H1 (cell line): Measurements from ENCODE around the gene PPP1CB. TPM values are rescaled to one million over a fixed set of nuclear protein-coding genes. Genes with fewer than 3 reads are reported as not detected.

Experiments used
- CTCF ChIA-PET: fragments of 300-600 bp; sonication (Branson Sonifier 250); formaldehyde crosslinking; loops from one replicate; lab custom pipeline; 2021; ENCODE audit not compliant: partially characterized antibody; lab: Charles Lee
- POLR2A ChIA-PET: fragments of 300-600 bp; sonication (Branson Sonifier 250); formaldehyde crosslinking; loops from one replicate; lab custom pipeline; 2021; ENCODE audit warnings: inconsistent platforms; ENCODE audit not compliant: partially characterized antibody; lab: Charles Lee
- DNase-seq, 2 experiments: peaks; one replicate each; pipeline versions ENCODE4 v3.0.0 to v3.0.0-alpha.2; 2010 to 2022; ENCODE audit warnings: low spot score in 2 of 2, low read depth in 1 of 2, mixed read lengths in 1 of 2
- FAIRE-seq: peaks from 2 replicates; lab custom pipeline; 2011; peaks lifted over from hg19 to GRCh38; lab: Jason Lieb, UNC
- H2AFZ ChIP-seq: 2 replicates; pipeline ENCODE4 v1.8.1; 2012; ENCODE audit warnings: low read length, inconsistent platforms
- H2AK5ac ChIP-seq: 2 replicates; pipeline ENCODE4 v1.6.1; 2013; ENCODE audit warnings: low read depth, low read length
- H2BK120ac ChIP-seq: replicated peaks from 2 replicates; pipeline ENCODE3; 2013; ENCODE audit warnings: low read depth, low read length, inconsistent platforms
- H2BK12ac ChIP-seq: 2 replicates; pipeline ENCODE4 v1.6.1; 2013; ENCODE audit warnings: low read depth, low read length
- H2BK15ac ChIP-seq: 2 replicates; pipeline ENCODE4 v1.6.1; 2013; ENCODE audit warnings: low read length
- H2BK20ac ChIP-seq: 2 replicates; pipeline ENCODE4 v1.6.1; 2013; ENCODE audit warnings: low read length
- H2BK5ac ChIP-seq: 2 replicates; pipeline ENCODE4 v1.6.1; 2013; ENCODE audit warnings: low read depth, low read length
- H3K14ac ChIP-seq: 2 replicates; pipeline ENCODE4 v1.6.1; 2013; ENCODE audit warnings: inconsistent platforms; ENCODE audit not compliant: insufficient read length
- H3K18ac ChIP-seq: 2 replicates; pipeline ENCODE4 v1.6.1; 2013; ENCODE audit warnings: low read length; ENCODE audit errors: extremely low read depth
- H3K23ac ChIP-seq: 2 replicates; pipeline ENCODE4 v1.6.1; 2013; ENCODE audit warnings: inconsistent platforms; ENCODE audit not compliant: insufficient read length
- H3K23me2 ChIP-seq: 2 replicates; pipeline ENCODE4 v1.6.1; 2013; ENCODE audit warnings: low read depth, low read length
- H3K27ac ChIP-seq: 2 replicates; pipeline ENCODE4 v1.6.1; 2011; ENCODE audit warnings: low read depth, low read length, inconsistent platforms
- H3K27me3 ChIP-seq, 4 experiments: replicated peaks in 1 of 4; 1 replicate in 1 of 4; 2 replicates in 3 of 4; pipeline versions ENCODE4 v1.6.1 to v1.8.1; 2011 to 2013; ENCODE audit warnings: low read length in 3 of 4, mild to moderate bottlenecking in 3 of 4, inconsistent platforms in 2 of 4, mixed read lengths in 2 of 4, moderate library complexity in 1 of 4; ENCODE audit not compliant: control insufficient read depth in 3 of 4, insufficient read depth in 3 of 4; ENCODE audit errors: extremely low read depth in 1 of 4
- H3K36me3 ChIP-seq, 4 experiments: 2 replicates each; pipeline versions ENCODE4 v1.6.1 to v1.8.1; 2011 to 2013; ENCODE audit warnings: mild to moderate bottlenecking in 4 of 4, low read length in 3 of 4, moderate library complexity in 2 of 4, control low read depth in 1 of 4, inconsistent platforms in 1 of 4; ENCODE audit not compliant: insufficient read depth in 4 of 4, control insufficient read depth in 2 of 4
- H3K4ac ChIP-seq: replicated peaks from 2 replicates; pipeline ENCODE3; 2013; ENCODE audit warnings: low read length, low read depth, mixed read lengths, inconsistent platforms; ENCODE audit not compliant: insufficient read length
- H3K4me1 ChIP-seq, 4 experiments: replicated peaks in 1 of 4; 1 replicate in 1 of 4; 2 replicates in 3 of 4; pipeline versions ENCODE4 v1.6.1 to v1.8.1; 2011 to 2013; ENCODE audit warnings: low read length in 3 of 4, inconsistent platforms in 2 of 4, mixed read lengths in 1 of 4; ENCODE audit not compliant: insufficient read depth in 4 of 4, control insufficient read depth in 3 of 4
- H3K4me2 ChIP-seq, 2 experiments: 2 replicates each; pipeline versions ENCODE4 v1.6.1 to v1.8.1; 2011 to 2013; ENCODE audit warnings: low read depth in 2 of 2, low read length in 2 of 2, control low read depth in 1 of 2, inconsistent platforms in 1 of 2, mild to moderate bottlenecking in 1 of 2; ENCODE audit not compliant: insufficient read depth in 1 of 2
- H3K4me3 ChIP-seq, 4 experiments: fragments of 200-600, 300-600 bp in 1 of 4; sonication (generic), shearing (Covaris generic), sonication (Bioruptor Twin) in 1 of 4; 2 replicates each; pipeline versions ENCODE4 v1.5.1 to v1.8.1; 2011 to 2016; ENCODE audit warnings: low read length in 4 of 4, low read depth in 3 of 4, control low read depth in 2 of 4, inconsistent platforms in 2 of 4, mild to moderate bottlenecking in 2 of 4, mixed read lengths in 1 of 4, moderate library complexity in 1 of 4; ENCODE audit not compliant: insufficient read depth in 2 of 4; ENCODE audit errors: extremely low read depth in 1 of 4
- H3K56ac ChIP-seq: replicated peaks from 2 replicates; pipeline ENCODE3; 2013; ENCODE audit warnings: low read depth, mild to moderate bottlenecking, mixed read lengths, low read length, inconsistent platforms; ENCODE audit not compliant: insufficient read length
- H3K79me1 ChIP-seq: 2 replicates; pipeline ENCODE4 v1.6.1; 2013; ENCODE audit warnings: low read depth, low read length, control low read depth
- H3K79me2 ChIP-seq, 2 experiments: 2 replicates each; pipeline versions ENCODE4 v1.6.1 to v1.8.1; 2012 to 2013; ENCODE audit warnings: low read length in 2 of 2, mild to moderate bottlenecking in 2 of 2, inconsistent platforms in 1 of 2; ENCODE audit not compliant: insufficient read depth in 2 of 2, control insufficient read depth in 1 of 2
- H3K9ac ChIP-seq, 4 experiments: replicated peaks in 1 of 4; 1 replicate in 1 of 4; 2 replicates in 3 of 4; pipeline versions ENCODE4 v1.6.1 to v1.8.1; 2011 to 2013; ENCODE audit warnings: low read depth in 3 of 4, low read length in 3 of 4, control low read depth in 2 of 4, mild to moderate bottlenecking in 2 of 4, moderate library complexity in 2 of 4, inconsistent platforms in 1 of 4; ENCODE audit errors: extremely low read depth in 1 of 4
- H3K9me3 ChIP-seq, 2 experiments: 2 replicates each; pipeline versions ENCODE4 v1.6.1 to v1.8.1; 2012 to 2013; ENCODE audit warnings: mild to moderate bottlenecking in 2 of 2, moderate library complexity in 2 of 2, control low read depth in 1 of 2, inconsistent platforms in 1 of 2, low read depth in 1 of 2, low read length in 1 of 2, mixed read lengths in 1 of 2; ENCODE audit not compliant: insufficient read depth in 2 of 2
- H4K20me1 ChIP-seq, 2 experiments: replicated peaks in 1 of 2; 2 replicates each; pipeline versions ENCODE3 to v1.8.1; 2011 to 2013; ENCODE audit warnings: inconsistent platforms in 2 of 2, low read length in 2 of 2, mild to moderate bottlenecking in 1 of 2; ENCODE audit not compliant: insufficient read depth in 2 of 2, control insufficient read depth in 1 of 2
- H4K5ac ChIP-seq: 2 replicates; pipeline ENCODE4 v1.6.1; 2013; ENCODE audit warnings: low read length, low read depth, mixed read lengths, inconsistent platforms; ENCODE audit not compliant: insufficient read length
- H4K8ac ChIP-seq: 2 replicates; pipeline ENCODE4 v1.8.0; 2013; ENCODE audit warnings: mild to moderate bottlenecking, moderate library complexity, low read length, inconsistent platforms; ENCODE audit not compliant: insufficient read depth; ENCODE audit errors: extremely low read depth
- H4K91ac ChIP-seq: replicated peaks from 2 replicates; pipeline ENCODE3; 2013; ENCODE audit warnings: low read length, mixed read lengths, inconsistent platforms; ENCODE audit not compliant: insufficient read length
- CTBP2 ChIP-seq: IDR thresholded peaks from 2 replicates; pipeline ENCODE4 v1.7.0; 2011; ENCODE audit warnings: borderline replicate concordance, mild to moderate bottlenecking, moderate library complexity, mixed read lengths, low read length; ENCODE audit not compliant: insufficient read depth, insufficient read length
- KDM5A ChIP-seq: fragments of 200-600 bp; IDR thresholded peaks from 2 replicates; pipeline ENCODE4 v1.7.1; 2012; ENCODE audit warnings: mild to moderate bottlenecking, low read length, inconsistent platforms, mixed read lengths
- WGBS, 2 experiments: shearing (Covaris generic) in 1 of 2; methylation state at CpG; one replicate each; pipeline versions ENCODE4 v1.1.6 to v1.1.7; 2013 to 2015; ENCODE audit warnings: low lambda C conversion rate in 2 of 2, mixed read lengths in 2 of 2, inconsistent platforms in 1 of 2, low coverage in 1 of 2, missing lambda C conversion rate in 1 of 2; ENCODE audit not compliant: insufficient replicate concordance in 2 of 2, insufficient coverage in 1 of 2, insufficient read length in 1 of 2; ENCODE audit errors: extremely low coverage in 1 of 2, missing lambda C conversion rate in 1 of 2; 5-methylcytosine and 5-hydroxymethylcytosine counted together
- polyA plus RNA-seq, 7 experiments: library from polyadenylated mRNA; depleted of rRNA in 3 of 7; stranded (reverse) in 5 of 7; unstranded in 2 of 7; fragments of >200 nt in 5 of 7; fragments of 200-250 nt in 2 of 7; gene quantifications; 1 replicate in 5 of 7; 2 replicates in 1 of 7; 4 replicates in 1 of 7; pipeline versions ENCODE4 v1.2.1 to v1.2.3, GENCODE V29; 2011 to 2013; ENCODE audit warnings: missing spikeins in 2 of 7, mixed read lengths in 2 of 7
- total RNA-seq: library from RNA; stranded (reverse); fragmentation: NEBNext Ultra II Directional; extraction: Animal tissue kit (Norgen Biotek cat#: 25700); gene quantifications from 2 replicates; pipeline ENCODE4 v1.2.1, GENCODE V29; 2021

Gene PPP1CB
- total and polyA plus RNA-seq, 2 of the 8 experiments (the other 6 are each of a cell fraction or from before 2014, with no cell fraction given): 30.7 to 158 TPM

- no peaks in the 10 kb centered on the region for H3K23me2 ChIP-seq
Measured at GRCh38 chr2:28766070-28766469, 14.4 kb downstream of the PPP1CB start.

More at GRCh38 chr2:28766070-28766469, 14.4 kb downstream of the PPP1CB start:
- no peak for DNase-seq
- Histone ChIP-seq H2BK120ac (no peak overlapping the region), H2BK5ac (no peak overlapping the region), H4K8ac (no peak overlapping the region), H3K4me1 (no peaks in the 10 kb centered on the region), H2BK15ac (no peak overlapping the region), H4K5ac (no peak overlapping the region), H4K20me1 (peaks cover 5 to 8% of the 10 kb centered on the region in 2 experiments), H3K27me3 (no peaks in the 10 kb centered on the region), H3K9me3 (no peaks in the 10 kb centered on the region), H2AFZ (no peak overlapping the region), H3K14ac (no peak overlapping the region), H2AK5ac (no peak overlapping the region), H3K4me2 (no peak overlapping the region), H4K91ac (no peak overlapping the region), H3K56ac (no peak overlapping the region), H3K79me1 (no peaks in the 10 kb centered on the region; the same call in 1 of the 2 replicates), H3K4ac (no peak overlapping the region), H3K27ac (no peak overlapping the region), H3K9ac (no peak overlapping the region), H3K4me3 (no peak overlapping the region), H2BK20ac (no peak overlapping the region), H2BK12ac (no peak overlapping the region), H3K23ac (no peak overlapping the region), H3K79me2 (peaks cover 32 to 98% of the 10 kb centered on the region in 2 experiments), H3K36me3 (peaks cover 0 to under 1% (median 0%) of the 10 kb centered on the region in 4 experiments; a peak in 3 of 8 replicates), H3K18ac (no peak overlapping the region)
- WGBS, 2 experiments: 100% methylated on average over 2 of the region's 2 CpGs; no CpG with 5 or more reads in 1 of the 2 experiments
- CTCF ChIA-PET: interaction anchor here (0.8 to 1.0 kb wide), 2 partner anchors 24 to 145 kb away, joined by 3 to 4 read pairs; no protein-coding TSS in a partner anchor
- POLR2A ChIA-PET: no interaction called here
- no peak for TF ChIP-seq CTBP2
- no peak for TF ChIP-seq KDM5A
- no peak for FAIRE-seq
